Kidney tubule cell (primary cell): Measurements from ENCODE around the gene TPSB2.
"Not testable (repeated sequence)": the region's sequence is repeated elsewhere in the genome, so short reads cannot be mapped to it uniquely, and the experiment has no call there.

Experiments
- DNase-seq: peaks from one replicate; pipeline ENCODE4 v3.0.0-alpha.2; 2018; ENCODE audit warnings: low spot score

The TPSB2 gene

DNA sequence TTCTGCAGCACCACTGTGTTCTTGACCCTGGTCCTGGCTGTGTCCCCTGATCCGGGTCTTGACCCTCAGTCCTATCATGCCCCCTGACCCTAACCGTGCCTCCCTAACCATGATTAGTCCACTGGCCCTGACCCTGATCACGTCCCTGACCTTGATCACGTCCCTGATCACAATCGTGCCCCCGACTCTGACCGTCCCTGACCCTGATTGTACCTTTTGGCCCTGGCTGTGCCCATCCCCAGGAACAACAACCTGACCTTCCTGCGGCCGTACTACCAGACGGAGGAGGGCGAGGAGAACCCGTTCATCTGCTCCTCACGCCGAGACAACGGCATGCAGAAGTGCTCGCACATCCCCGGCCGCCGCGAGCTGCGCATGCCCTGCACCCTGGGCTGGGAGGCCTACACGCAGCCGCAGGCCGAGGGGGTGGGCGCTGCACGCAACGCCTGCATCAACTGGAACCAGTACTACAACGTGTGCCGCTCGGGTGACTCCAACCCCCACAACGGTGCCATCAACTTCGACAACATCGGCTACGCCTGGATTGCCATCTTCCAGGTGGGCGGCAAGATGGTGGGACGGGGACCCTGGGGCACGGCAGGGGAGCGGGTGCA is 29.9 kb downstream of the TPSB2 start:
- DNase-seq = no peak

GRCh38 chr16:1199347-1200013 is 30.5 kb downstream of the TPSB2 start:
- no peak for DNase-seq

- not testable (repeated sequence) for DNase-seq
Measured at GRCh38 chr16:1198671-1199346, 31.2 kb downstream of the TPSB2 start.

- DNase-seq = no peak
Measured at GRCh38 chr16:1198194-1198593, 31.8 kb downstream of the TPSB2 start.

GRCh38 chr16:1197237-1197866 is 32.6 kb downstream of the TPSB2 start:
- no peak for DNase-seq

DNA sequence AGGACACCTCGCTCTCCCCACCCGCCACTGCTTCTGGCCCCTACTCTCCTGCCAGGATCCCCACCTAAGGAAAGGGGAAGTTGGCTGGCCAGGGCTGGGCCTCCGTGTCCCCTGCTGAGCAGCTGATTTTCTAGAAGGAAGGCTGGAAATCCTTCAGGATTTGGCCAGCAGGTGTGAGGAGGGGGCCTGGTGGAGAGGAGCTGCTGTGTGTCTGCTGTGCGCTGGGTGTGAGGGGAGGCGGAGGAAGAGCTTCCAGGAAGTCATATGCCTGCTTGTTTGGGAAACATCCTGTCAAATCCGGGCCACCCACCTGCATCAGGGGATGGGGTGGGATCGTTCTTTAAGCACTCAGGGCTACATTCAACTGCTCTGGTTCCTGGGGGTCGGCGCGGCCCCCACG is 33.5 kb downstream of the TPSB2 start:
- DNase-seq = no peak

DNA sequence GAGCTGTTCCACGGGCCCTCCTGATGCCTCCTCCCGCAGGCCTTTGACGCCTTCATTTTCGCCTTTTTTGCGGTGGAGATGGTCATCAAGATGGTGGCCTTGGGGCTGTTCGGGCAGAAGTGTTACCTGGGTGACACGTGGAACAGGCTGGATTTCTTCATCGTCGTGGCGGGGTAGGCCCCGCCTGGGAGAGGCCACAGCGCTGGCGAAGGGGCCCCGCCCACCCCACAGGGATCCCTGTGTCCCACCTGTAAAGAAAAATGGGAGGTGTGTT is 34.7 kb downstream of the TPSB2 start:
- DNase-seq = no peak

DNA sequence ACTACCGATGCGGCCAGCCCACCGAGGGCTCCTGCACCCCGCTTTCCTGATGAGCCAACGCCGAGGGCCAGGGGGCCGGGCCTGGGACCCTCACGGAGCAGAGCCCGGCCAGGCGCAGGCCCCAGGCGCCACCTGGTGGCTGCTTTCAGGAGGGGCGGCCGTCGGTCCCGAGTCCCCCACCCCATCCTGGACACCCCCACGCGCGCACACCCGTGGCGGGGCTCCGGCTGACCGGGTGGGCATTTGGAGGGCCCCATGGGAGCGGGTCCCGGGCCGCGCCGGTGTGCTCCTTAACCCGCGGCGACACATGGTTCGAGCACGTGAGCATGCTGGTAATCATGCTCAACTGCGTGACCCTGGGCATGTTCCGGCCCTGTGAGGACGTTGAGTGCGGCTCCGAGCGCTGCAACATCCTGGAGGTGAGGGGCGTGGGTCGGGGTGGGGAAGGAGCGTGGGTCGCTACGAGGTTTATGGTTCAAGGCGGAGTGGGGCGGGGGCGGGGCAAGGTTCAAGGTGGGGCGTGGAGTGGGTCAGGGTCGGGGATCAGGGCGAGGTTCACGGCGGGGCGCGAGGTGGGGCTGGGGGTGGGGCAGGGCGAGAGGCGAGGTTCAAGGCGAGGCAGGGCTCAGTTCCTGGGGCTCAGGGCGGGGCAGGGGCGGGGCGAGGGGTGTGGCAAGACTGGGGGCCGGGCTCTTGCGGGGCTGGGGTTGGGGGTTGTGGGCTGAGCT is 35.2 kb downstream of the TPSB2 start:
- DNase-seq = no peak

GRCh38 chr16:1193825-1194581 is 36.0 kb downstream of the TPSB2 start:
- no peak for DNase-seq

DNA sequence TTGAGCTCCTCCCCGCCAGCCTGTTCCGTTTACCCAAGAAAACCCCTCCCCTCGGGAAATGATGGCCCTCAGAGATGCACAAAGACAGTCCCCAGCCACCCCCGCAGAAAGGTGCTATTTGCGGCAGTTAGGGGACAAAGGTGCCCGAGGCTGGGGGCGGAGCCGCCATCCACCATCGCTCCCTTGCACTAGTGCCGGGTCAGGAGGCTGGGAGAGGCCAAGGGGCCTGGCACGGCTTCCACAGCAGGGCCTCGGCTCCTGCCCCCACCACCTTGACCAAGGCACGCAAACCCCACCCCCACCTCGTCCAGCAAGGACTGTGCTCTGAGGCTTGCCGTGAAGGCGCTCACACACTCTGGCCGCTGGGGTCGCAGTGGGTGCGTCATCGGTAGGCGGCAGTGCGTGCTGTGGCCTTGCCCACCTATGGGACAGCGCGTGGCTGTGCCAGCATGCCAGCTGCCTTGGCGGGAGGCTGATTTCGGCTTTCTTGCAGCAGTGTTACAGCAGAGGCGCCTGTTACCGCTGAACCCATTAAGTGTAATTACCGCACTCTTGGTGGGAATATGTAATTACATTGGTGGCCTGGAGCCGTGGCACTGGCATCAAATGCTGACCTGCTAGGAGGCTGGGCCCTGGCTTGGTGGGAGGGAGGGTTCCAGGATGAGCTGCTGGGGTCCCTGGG is 36.7 kb downstream of the TPSB2 start:
- peak; percentile 39 for DNase-seq

DNA sequence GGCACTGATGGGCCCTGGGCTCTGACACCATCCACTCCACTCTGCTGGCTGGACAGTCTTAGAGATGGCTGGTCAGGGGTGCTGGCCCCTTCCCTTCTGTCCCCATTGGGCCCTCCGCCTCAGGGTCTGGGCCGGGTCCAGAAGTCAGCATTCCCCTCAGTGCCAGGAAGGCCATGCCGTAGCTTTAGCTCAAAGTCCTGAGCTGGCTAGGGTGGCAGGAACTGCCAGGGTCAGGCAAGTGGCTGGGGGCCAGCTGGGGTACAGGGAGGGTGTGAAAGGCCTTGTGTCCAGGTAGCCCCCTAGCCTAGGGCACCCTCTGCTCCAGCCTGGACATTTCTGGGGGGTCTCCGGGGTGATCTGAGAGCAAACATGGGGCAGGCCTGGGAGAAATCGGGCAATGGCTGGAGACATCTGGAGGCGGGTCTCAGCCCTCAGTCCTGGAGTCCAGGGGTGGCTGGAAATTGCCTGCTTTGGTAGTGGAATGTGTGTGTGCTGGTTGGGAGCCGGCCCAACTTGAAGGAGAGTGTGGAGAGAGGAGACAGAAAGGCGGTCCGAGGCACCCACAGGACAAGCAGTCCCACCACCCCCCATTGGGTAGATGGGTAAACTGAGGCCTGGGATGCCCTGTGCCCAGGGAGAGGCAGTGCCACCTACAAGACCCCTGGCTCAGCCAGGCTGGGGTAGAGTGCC is 37.5 kb downstream of the TPSB2 start:
- DNase-seq = no peak

- not testable (repeated sequence) for DNase-seq
Measured at GRCh38 chr16:1190789-1191188, 39.2 kb downstream of the TPSB2 start.

- DNase-seq = no peak
Measured at GRCh38 chr16:1189455-1189854, 40.5 kb downstream of the TPSB2 start.

DNA sequence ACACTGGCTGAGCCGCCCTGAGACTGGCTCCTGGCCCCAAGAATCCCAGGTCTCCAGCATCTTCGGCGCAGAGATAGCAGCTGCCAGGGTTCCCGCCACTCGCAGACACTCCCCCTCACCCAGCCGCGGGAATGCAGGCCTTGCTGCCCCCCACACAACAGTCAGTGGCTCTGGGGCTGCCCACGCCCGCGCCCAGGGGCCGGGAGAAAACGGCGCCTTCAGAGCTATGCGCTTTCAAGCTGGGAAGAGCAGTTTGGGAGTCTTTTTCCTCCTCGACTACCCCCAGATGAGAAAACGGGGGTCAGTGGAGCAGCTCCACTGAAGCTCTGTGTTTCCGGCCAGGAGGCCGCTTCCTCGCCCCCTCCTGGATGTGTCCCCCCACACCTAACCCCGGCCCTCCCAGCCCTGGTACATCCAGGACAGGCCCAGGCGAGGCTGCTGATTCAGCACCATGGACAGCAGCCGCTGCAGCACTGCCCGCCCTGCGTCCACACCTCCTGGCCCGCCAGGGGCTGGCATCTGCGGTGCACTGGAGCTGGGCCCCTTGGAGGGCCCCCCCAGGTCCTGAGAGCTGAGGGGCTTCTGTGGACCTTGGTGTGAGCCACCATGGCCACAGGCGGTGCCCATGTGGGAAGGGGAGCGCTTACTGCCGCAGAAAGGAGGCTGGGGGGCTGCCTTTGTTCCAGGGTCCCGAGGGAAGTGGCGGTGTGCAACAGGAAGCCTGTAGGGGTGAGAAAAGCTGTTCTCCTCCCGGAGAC is 41.4 kb downstream of the TPSB2 start:
- peak; percentile 43 for DNase-seq

- DNase-seq = not testable (repeated sequence)
Measured at GRCh38 chr16:1185460-1186207, 44.4 kb downstream of the TPSB2 start.

- no peak for DNase-seq
Measured at GRCh38 chr16:1184980-1185379, 45.0 kb downstream of the TPSB2 start.

GRCh38 chr16:1184156-1184868 is 45.7 kb downstream of the TPSB2 start:
- peak; percentile 50 for DNase-seq
